Activated naive CD8-positive, alpha-beta T cell treated with anti-CD3 and anti-CD28 coated beads, Interleukin-2, amount 50 U/mL, for 16 hours (primary cell): ENCODE measurements around the gene PNMA3.
"Not testable (repeated sequence)": the region's sequence is repeated elsewhere in the genome, so short reads cannot be mapped to it uniquely, and the experiment has no call there.

Source experiments
- DNase-seq: peaks from one replicate; pipeline ENCODE4 v3.0.0-alpha.2; 2020; ENCODE audit warnings: low read depth, low spot score

The PNMA3 gene

GRCh38 chrX:153074262-153074899 is 18.1 kb downstream of the PNMA3 start:
- DNase-seq = no peak

- DNase-seq = no peak
Measured at GRCh38 chrX:153074935-153075334, 18.7 kb downstream of the PNMA3 start.

GRCh38 chrX:153075366-153075765 is 19.1 kb downstream of the PNMA3 start:
- no peak for DNase-seq

GRCh38 chrX:153077437-153078135 is 21.3 kb downstream of the PNMA3 start:
- not testable (repeated sequence) for DNase-seq

- not testable (repeated sequence) for DNase-seq
Measured at GRCh38 chrX:153083238-153083923, 27.1 kb downstream of the PNMA3 start.

GRCh38 chrX:153102418-153102817 is 46.1 kb downstream of the PNMA3 start:
- DNase-seq = no peak

GRCh38 chrX:153104959-153105358 is 48.7 kb downstream of the PNMA3 start:
- not testable (repeated sequence) for DNase-seq

GRCh38 chrX:153106092-153106801 is 50.0 kb downstream of the PNMA3 start:
- DNase-seq = not testable (repeated sequence)
